IPS-15b (cell line): ENCODE results near the gene PRSS38.
"Not testable (repeated sequence)": the region's sequence is repeated elsewhere in the genome, so short reads cannot be mapped to it uniquely, and the experiment has no call there.

Source experiments
- H3K27me3 ChIP-seq: one replicate; pipeline ENCODE4 v1.6.1; 2013; ENCODE audit warnings: low read length; ENCODE audit not compliant: control insufficient read depth, insufficient read depth
- H3K36me3 ChIP-seq: one replicate; pipeline ENCODE4 v1.6.1; 2013; ENCODE audit warnings: low read length; ENCODE audit not compliant: control insufficient read depth, insufficient read depth
- H3K4me1 ChIP-seq: one replicate; pipeline ENCODE4 v1.6.1; 2013; ENCODE audit warnings: mild to moderate bottlenecking, low read length; ENCODE audit not compliant: control insufficient read depth, insufficient read depth
- H3K4me3 ChIP-seq: one replicate; pipeline ENCODE4 v1.5.1; 2013; ENCODE audit warnings: low read depth, low read length
- H3K9ac ChIP-seq: one replicate; pipeline ENCODE4 v1.6.1; 2013; ENCODE audit warnings: low read depth, mild to moderate bottlenecking, low read length
- H3K9me3 ChIP-seq: one replicate; pipeline ENCODE4 v1.6.1; 2013; ENCODE audit warnings: mild to moderate bottlenecking, low read length; ENCODE audit not compliant: control insufficient read depth, insufficient read depth

Gene PRSS38

GRCh38 chr1:227869279-227869842, 53.9 kb downstream of the PRSS38 start:
- no peaks in the 10 kb centered on the region for H3K9me3 ChIP-seq
- no peaks in the 10 kb centered on the region for H3K36me3 ChIP-seq
- no peak overlapping the region for H3K9ac ChIP-seq
- H3K4me1 ChIP-seq = no peaks in the 10 kb centered on the region
- no peak overlapping the region for H3K4me3 ChIP-seq
- H3K27me3 ChIP-seq = no peaks in the 10 kb centered on the region

GRCh38 chr1:227869851-227870305, 54.4 kb downstream of the PRSS38 start:
- no peak overlapping the region for H3K9ac ChIP-seq
- no peaks in the 10 kb centered on the region for H3K9me3 ChIP-seq

GRCh38 chr1:227870366-227870765, 54.9 kb downstream of the PRSS38 start:
- Histone ChIP-seq H3K4me3 (no peak overlapping the region), H3K4me1 (no peaks in the 10 kb centered on the region), H3K27me3 (no peaks in the 10 kb centered on the region), H3K9me3 (no peaks in the 10 kb centered on the region), H3K9ac (no peak overlapping the region), H3K36me3 (no peaks in the 10 kb centered on the region)

More at GRCh38 chr1:227869851-227870305, 54.4 kb downstream of the PRSS38 start:
- H3K4me3 ChIP-seq = no peak overlapping the region
- no peaks in the 10 kb centered on the region for H3K36me3 ChIP-seq
- H3K4me1 ChIP-seq = no peaks in the 10 kb centered on the region
- no peaks in the 10 kb centered on the region for H3K27me3 ChIP-seq

- not testable (repeated sequence) for H3K4me3 ChIP-seq, H3K9ac ChIP-seq, H3K4me1 ChIP-seq, H3K9me3 ChIP-seq, H3K36me3 ChIP-seq, H3K27me3 ChIP-seq
Measured at GRCh38 chr1:227871892-227872291, 56.4 kb downstream of the PRSS38 start.

GRCh38 chr1:227877810-227878209, 62.3 kb downstream of the PRSS38 start:
- not testable (repeated sequence) for H3K4me3 ChIP-seq, H3K27me3 ChIP-seq, H3K9me3 ChIP-seq, H3K4me1 ChIP-seq, H3K36me3 ChIP-seq, H3K9ac ChIP-seq

- Histone ChIP-seq H3K9me3 (no peaks in the 10 kb centered on the region), H3K9ac (no peak overlapping the region), H3K4me3 (no peak overlapping the region), H3K27me3 (no peaks in the 10 kb centered on the region), H3K4me1 (no peaks in the 10 kb centered on the region), H3K36me3 (no peaks in the 10 kb centered on the region)
Measured at GRCh38 chr1:227880342-227880924, 65.0 kb downstream of the PRSS38 start.

GRCh38 chr1:227883073-227883520, 67.6 kb downstream of the PRSS38 start:
- H3K9me3 ChIP-seq = no peaks in the 10 kb centered on the region

GRCh38 chr1:227883641-227884301, 68.3 kb downstream of the PRSS38 start:
- Histone ChIP-seq H3K4me1 (no peaks in the 10 kb centered on the region), H3K9me3 (no peaks in the 10 kb centered on the region), H3K4me3 (no peak overlapping the region), H3K27me3 (no peaks in the 10 kb centered on the region), H3K36me3 (no peaks in the 10 kb centered on the region), H3K9ac (no peak overlapping the region)

More at GRCh38 chr1:227883073-227883520, 67.6 kb downstream of the PRSS38 start:
- Histone ChIP-seq H3K4me1 (no peaks in the 10 kb centered on the region), H3K27me3 (no peaks in the 10 kb centered on the region), H3K36me3 (no peaks in the 10 kb centered on the region), H3K9ac (no peak overlapping the region), H3K4me3 (no peak overlapping the region)

GRCh38 chr1:227884370-227885134, 69.1 kb downstream of the PRSS38 start:
- H3K4me3 ChIP-seq = no peak overlapping the region
- no peaks in the 10 kb centered on the region for H3K4me1 ChIP-seq
- no peaks in the 10 kb centered on the region for H3K36me3 ChIP-seq
- H3K9me3 ChIP-seq = no peaks in the 10 kb centered on the region
- H3K9ac ChIP-seq = no peak overlapping the region
- H3K27me3 ChIP-seq = no peaks in the 10 kb centered on the region

- Histone ChIP-seq H3K9me3 (no peaks in the 10 kb centered on the region), H3K9ac (no peak overlapping the region), H3K27me3 (no peaks in the 10 kb centered on the region), H3K36me3 (no peaks in the 10 kb centered on the region), H3K4me1 (no peaks in the 10 kb centered on the region), H3K4me3 (no peak overlapping the region)
Measured at GRCh38 chr1:227885135-227885647, 69.7 kb downstream of the PRSS38 start.

GRCh38 chr1:227885648-227886502, 70.4 kb downstream of the PRSS38 start:
- H3K9me3 ChIP-seq = no peaks in the 10 kb centered on the region
- no peaks in the 10 kb centered on the region for H3K36me3 ChIP-seq
- H3K9ac ChIP-seq = no peak overlapping the region
- no peaks in the 10 kb centered on the region for H3K4me1 ChIP-seq
- H3K4me3 ChIP-seq = no peak overlapping the region
- no peaks in the 10 kb centered on the region for H3K27me3 ChIP-seq
